K562 (cell line): ENCODE measurements around the gene ITPR2. TPM values are rescaled to one million over a fixed set of nuclear protein-coding genes. Genes with fewer than 3 reads are reported as not detected.

Experiments used
- ATAC-seq: fragments of 200-7000 bp; cut with Tn5 transposase; 3 replicates; pipeline ENCODE4 v1.9.1; 2020; ENCODE audit warnings: moderate library complexity
- BruUV-seq: library from RNA; stranded (reverse); fragments of 400-500 nt; replicated peaks from 2 replicates; lab custom pipeline; 2021; lab: Mats Ljungman, UMichigan
- CTCF ChIA-PET: fragments of 300-600 bp; formaldehyde crosslinking; extraction: SDS; loops from one replicate; lab custom pipeline; 2021; ENCODE audit warnings: low intra/inter-chr PET ratio; lab: Yijun Ruan, JAX
- POLR2A ChIA-PET: fragments of 300-600, 350-650 bp; sonication (Branson Sonifier 250); formaldehyde crosslinking; extraction: SDS; loops from one replicate; lab custom pipeline; 2021; ENCODE audit warnings: antibody characterized with exemption, inconsistent platforms; lab: Yijun Ruan, JAX
- DNase-seq, 4 experiments: peaks; one replicate each; pipeline versions ENCODE4 v3.0.0 to v3.0.0-alpha.2; 2011 to 2018; ENCODE audit warnings: low spot score in 3 of 4, mixed read lengths in 3 of 4; ENCODE audit errors: extremely low read depth in 1 of 4
- FAIRE-seq: peaks from 2 replicates; lab custom pipeline; 2011; peaks lifted over from hg19 to GRCh38; lab: Jason Lieb, UNC
- H2AFZ ChIP-seq: 2 replicates; pipeline ENCODE4 v1.6.0; 2011; ENCODE audit warnings: low read depth, low read length, control low read depth, inconsistent platforms
- H3K27ac ChIP-seq: fragments of 200-600 bp; 3 replicates; pipeline ENCODE4 v1.8.0; 2011; ENCODE audit warnings: low read depth, mild to moderate bottlenecking, control low read depth, inconsistent platforms, low read length, moderate library complexity, mixed read lengths; ENCODE audit errors: extremely low read depth
- H3K27me3 ChIP-seq, 2 experiments: fragments of 300-600 bp in 1 of 2; 2 replicates in 1 of 2; 3 replicates in 1 of 2; pipeline versions ENCODE4 v1.6.0 to v1.8.0; 2011; ENCODE audit warnings: inconsistent platforms in 2 of 2, low read length in 2 of 2, mild to moderate bottlenecking in 1 of 2, mixed read lengths in 1 of 2, moderate library complexity in 1 of 2; ENCODE audit not compliant: control insufficient read depth in 2 of 2, insufficient read depth in 2 of 2
- H3K36me3 ChIP-seq: fragments of 300-600 bp; 3 replicates; pipeline ENCODE4 v1.8.0; 2011; ENCODE audit warnings: mild to moderate bottlenecking, low read length, inconsistent platforms; ENCODE audit not compliant: control insufficient read depth, insufficient read depth
- H3K4me1 ChIP-seq, 2 experiments: fragments of 200-600 bp in 1 of 2; replicated peaks in 1 of 2; 2 replicates in 1 of 2; 3 replicates in 1 of 2; pipeline versions ENCODE4 v1.5.1 to v1.8.0; 2011; ENCODE audit warnings: inconsistent platforms in 2 of 2, low read length in 2 of 2, mild to moderate bottlenecking in 1 of 2, mixed read lengths in 1 of 2, moderate library complexity in 1 of 2; ENCODE audit not compliant: control insufficient read depth in 2 of 2, insufficient read depth in 2 of 2
- H3K4me2 ChIP-seq: 2 replicates; pipeline ENCODE4 v1.6.1; 2011; ENCODE audit warnings: low read length, control low read depth, inconsistent platforms, mixed read lengths; ENCODE audit not compliant: insufficient read depth
- H3K4me3 ChIP-seq: fragments of 200-600 bp; sonication (generic), shearing (Covaris generic); 2 replicates; pipeline ENCODE4 v1.5.1; 2016; ENCODE audit warnings: control low read depth, inconsistent platforms
- H3K79me2 ChIP-seq: fragments of 200-600 bp; 3 replicates; pipeline ENCODE4 v1.8.0; 2011; ENCODE audit warnings: low read length, inconsistent platforms; ENCODE audit not compliant: control insufficient read depth, insufficient read depth
- H3K9ac ChIP-seq, 2 experiments: 2 replicates each; pipeline versions ENCODE4 v1.6.0 to v1.6.1; 2011; ENCODE audit warnings: low read depth in 2 of 2, low read length in 2 of 2, control low read depth in 1 of 2, inconsistent platforms in 1 of 2, mild to moderate bottlenecking in 1 of 2, mixed read lengths in 1 of 2; ENCODE audit not compliant: insufficient read depth in 1 of 2
- H3K9me1 ChIP-seq: one replicate; pipeline ENCODE4 v1.6.0; 2011; ENCODE audit warnings: inconsistent platforms, mild to moderate bottlenecking, low read length, moderate library complexity; ENCODE audit not compliant: control insufficient read depth, insufficient read depth
- H3K9me3 ChIP-seq: replicated peaks from 2 replicates; pipeline ENCODE4 v1.5.1; 2011; ENCODE audit warnings: low read depth, low read length, inconsistent platforms; ENCODE audit not compliant: control insufficient read depth, insufficient read depth
- H4K20me1 ChIP-seq: replicated peaks from 2 replicates; pipeline ENCODE4 v1.6.1; 2011; ENCODE audit warnings: low read length, inconsistent platforms, mixed read lengths; ENCODE audit not compliant: control insufficient read depth, insufficient read depth
- ADNP ChIP-seq: fragments of 200-800 bp; sonication (Bioruptor generic); IDR thresholded peaks from 2 replicates; pipeline ENCODE4 v1.6.1; 2016; ENCODE audit warnings: missing genetic modification characterization, missing compliant biosample characterization
- CXXC5 ChIP-seq: fragments of 250-450 bp; sonication (Bioruptor Pico); IDR thresholded peaks from 2 replicates; pipeline ENCODE4 v1.8.0; 2022; ENCODE audit warnings: inconsistent platforms, mild to moderate bottlenecking, moderate library complexity
- E2F6 ChIP-seq, 2 experiments: IDR thresholded peaks; 2 replicates each; pipeline ENCODE4 v1.6.1; 2011; ENCODE audit warnings: borderline replicate concordance in 1 of 2, control low read depth in 1 of 2, low read depth in 1 of 2, low read length in 1 of 2, mild to moderate bottlenecking in 1 of 2, mixed read lengths in 1 of 2, moderate library complexity in 1 of 2; ENCODE audit not compliant: insufficient read depth in 1 of 2, insufficient read length in 1 of 2, poor library complexity in 1 of 2, severe bottlenecking in 1 of 2; ENCODE audit errors: extremely low read depth in 1 of 2
- HBP1 ChIP-seq: fragments of 450-650 bp; formaldehyde crosslinking; IDR thresholded peaks from 2 replicates; pipeline ENCODE4 v1.4.0; 2022; ENCODE audit warnings: missing genetic modification characterization
- HMGXB4 ChIP-seq: sonication (generic); formaldehyde crosslinking; IDR thresholded peaks from 2 replicates; pipeline ENCODE4 v1.8.1; 2023; ENCODE audit warnings: mild to moderate bottlenecking, missing genetic modification reagents
- MCM7 ChIP-seq, 2 experiments: fragments of 450-650 bp; IDR thresholded peaks; 2 replicates each; pipeline ENCODE4 v1.6.1; 2016 to 2018
- MYC ChIP-seq, 2 experiments: fragments of 250-450 bp in 1 of 2; sonication (Bioruptor Pico) in 1 of 2; IDR thresholded peaks; 2 replicates each; pipeline versions ENCODE4 v1.5.1 to v1.6.1; 2012 to 2021; ENCODE audit warnings: low read depth in 2 of 2, borderline replicate concordance in 1 of 2, improper control_type of control experiment in 1 of 2, low read length in 1 of 2, mild to moderate bottlenecking in 1 of 2, moderate library complexity in 1 of 2
- TAF9B ChIP-seq: fragments of 450-650 bp; IDR thresholded peaks from 2 replicates; pipeline ENCODE4 v1.6.1; 2018; ENCODE audit warnings: mild to moderate bottlenecking; ENCODE audit not compliant: partially characterized antibody
- THAP7 ChIP-seq: fragments of 250-450 bp; sonication (Bioruptor Pico); IDR thresholded peaks from 2 replicates; pipeline ENCODE4 v1.5.0; 2021
- TRIM28 ChIP-seq: fragments of 450-650 bp; IDR thresholded peaks from 2 replicates; pipeline ENCODE4 v1.6.1; 2017
- ZBTB11 ChIP-seq, 3 experiments: fragments of 200-800 bp in 1 of 3; fragments of 250-450 bp in 1 of 3; fragments of 450-650 bp in 1 of 3; sonication (Bioruptor Pico) in 1 of 3; sonication (Bioruptor generic) in 1 of 3; formaldehyde crosslinking in 1 of 3; IDR thresholded peaks; 2 replicates each; pipeline versions ENCODE4 v1.6.1 to v1.8.0; 2016 to 2022; ENCODE audit warnings: mild to moderate bottlenecking in 2 of 3, missing genetic modification characterization in 2 of 3, missing compliant biosample characterization in 1 of 3, moderate library complexity in 1 of 3
- WGBS: fragments of 100-300 bp; shearing (Covaris generic); methylation state at CpG from one replicate; pipeline ENCODE4 v1.1.6; 2016; ENCODE audit warnings: low coverage, mixed read lengths; ENCODE audit not compliant: insufficient coverage; ENCODE audit errors: missing lambda C conversion rate; 5-methylcytosine and 5-hydroxymethylcytosine counted together
- in situ Hi-C: fragments of 300-500 bp; cut with MboI; formaldehyde crosslinking; loops from 4 replicates; pipeline ENCODE4 v1.15.0; 2018; ENCODE audit warnings: inconsistent platforms, mixed read lengths
- intact Hi-C: fragments of 100-400 bp; cut with micrococcal nuclease; formaldehyde crosslinking; loops from 2 replicates; pipeline ENCODE4 v1.14.2; 2022
- polyA plus RNA-seq, 8 experiments: library from polyadenylated mRNA; depleted of rRNA in 4 of 8; stranded (reverse) in 5 of 8; unstranded in 3 of 8; fragments of >200 nt; fragmentation: Nextera tagmentation in 2 of 8; fragmentation: Illumina TruSeq in 1 of 8; extraction: Ambion mirVana in 2 of 8; extraction: Trizol in 1 of 8; gene quantifications; 2 replicates each; pipeline versions ENCODE4 v1.2.1 to v1.2.3, GENCODE V29; 2011 to 2014; ENCODE audit warnings: inconsistent platforms in 1 of 8, missing spikeins in 1 of 8
- total RNA-seq, 7 experiments: library from RNA; depleted of rRNA in 6 of 7; stranded (reverse); fragments of >200 nt in 6 of 7; fragmentation: Illumina TruSeq in 2 of 7; extraction: Trizol in 2 of 7; gene quantifications; 2 replicates each; pipeline versions ENCODE4 v1.2.1 to v1.2.3, GENCODE V29; 2011 to 2021; ENCODE audit warnings: low replicate concordance in 1 of 7

The ITPR2 gene
- total and polyA plus RNA-seq, 9 of the 15 experiments (the other 6 are each of a cell fraction or from before 2014, with no cell fraction given): 0.21 to 3.3 (median 0.95) TPM

GRCh38 chr12:26441434-26441833 lies 391.6 kb downstream of the ITPR2 start:
- BruUV-seq: no TSS peak
- H3K4me3 ChIP-seq: no peak overlapping the region
- H4K20me1 ChIP-seq: no peaks in the 10 kb centered on the region
- no peaks in the 10 kb centered on the region for H3K36me3 ChIP-seq
- CTCF ChIA-PET: no interaction called here
- H3K27me3 ChIP-seq: no peaks in the 10 kb centered on the region
- no peak overlapping the region for H2AFZ ChIP-seq
- H3K9me3 ChIP-seq: no peaks in the 10 kb centered on the region
- no peak for ATAC-seq
- no peak overlapping the region for H3K4me2 ChIP-seq
- in situ Hi-C loops: no loop called here
- no peak overlapping the region for H3K9ac ChIP-seq
- WGBS: 0% methylated on average over 1 of the region's 1 CpG
- FAIRE-seq: no peak
- no peaks in the 10 kb centered on the region for H3K79me2 ChIP-seq
- intact Hi-C loops: no loop called here
- no peaks in the 10 kb centered on the region for H3K4me1 ChIP-seq
- H3K9me1 ChIP-seq: no peaks in the 10 kb centered on the region
- POLR2A ChIA-PET: no interaction called here
- H3K27ac ChIP-seq: no peak overlapping the region
- no peak for DNase-seq
- TF ChIP-seq MCM7 (IDR thresholded peaks at IDR 0.05): no peak
- no peak for TF ChIP-seq MYC (IDR thresholded peaks at IDR 0.05; ENCODE audit: low read depth, low read length)
- TF ChIP-seq MYC (CRISPR knock-in tag; IDR thresholded peaks at IDR 0.05; ENCODE audit: borderline replicate concordance, low read depth): no peak
- no peak for TF ChIP-seq E2F6 (IDR thresholded peaks at IDR 0.05; ENCODE audit: borderline replicate concordance in 1 of 2, extremely low read depth in 1 of 2, insufficient read depth in 1 of 2, insufficient read length in 1 of 2, low read depth in 1 of 2, low read length in 1 of 2, poor library complexity in 1 of 2, severe bottlenecking in 1 of 2)
- no peak for TF ChIP-seq ADNP (tag)
- no peak for TF ChIP-seq ZBTB11 (CRISPR knock-in tag; IDR thresholded peaks at IDR 0.05)
- no peak for TF ChIP-seq TAF9B
- TF ChIP-seq CXXC5 (CRISPR knock-in tag): no peak
- TF ChIP-seq TRIM28: no peak
- TF ChIP-seq HBP1: no peak
- TF ChIP-seq THAP7: no peak
- TF ChIP-seq HMGXB4 (CRISPR knock-in tag): no peak
